Medulla oblongata (tissue), 1 donor: ENCODE measurements around the gene CFAP20DC.
"Not testable (repeated sequence)": the region's sequence is repeated elsewhere in the genome, so short reads cannot be mapped to it uniquely, and the experiment has no call there.

Experiments
- DNase-seq: peaks from one replicate; pipeline ENCODE4 v3.0.0-alpha.2; 2015; ENCODE audit errors: extremely low spot score

Gene CFAP20DC

GRCh38 chr3:58868097-58868779, 181.6 kb downstream of the CFAP20DC start:
- no peak for DNase-seq

GRCh38 chr3:58867621-58868020, 182.2 kb downstream of the CFAP20DC start:
- DNase-seq = no peak

GRCh38 chr3:58866079-58866478, 183.7 kb downstream of the CFAP20DC start:
- DNase-seq = no peak

GRCh38 chr3:58864480-58864879, 185.3 kb downstream of the CFAP20DC start:
- DNase-seq = no peak

- no peak for DNase-seq
Measured at GRCh38 chr3:58863206-58863605, 186.6 kb downstream of the CFAP20DC start.

GRCh38 chr3:58861551-58861950, 188.3 kb downstream of the CFAP20DC start:
- DNase-seq = no peak

GRCh38 chr3:58858126-58858525, 191.7 kb downstream of the CFAP20DC start:
- DNase-seq = no peak

GRCh38 chr3:58857402-58857801, 192.4 kb downstream of the CFAP20DC start:
- DNase-seq = no peak

GRCh38 chr3:58848826-58849225, 201.0 kb downstream of the CFAP20DC start:
- DNase-seq = no peak

GRCh38 chr3:58842050-58842747, 207.6 kb downstream of the CFAP20DC start:
- not testable (repeated sequence) for DNase-seq

- no peak for DNase-seq
Measured at GRCh38 chr3:58840949-58841348, 208.9 kb downstream of the CFAP20DC start.

GRCh38 chr3:58839964-58840363, 209.9 kb downstream of the CFAP20DC start:
- DNase-seq = no peak

GRCh38 chr3:58839187-58839586, 210.6 kb downstream of the CFAP20DC start:
- DNase-seq = no peak

- DNase-seq = no peak
Measured at GRCh38 chr3:58837856-58838255, 212.0 kb downstream of the CFAP20DC start.

GRCh38 chr3:58837141-58837843, 212.5 kb downstream of the CFAP20DC start:
- no peak for DNase-seq

- DNase-seq = no peak
Measured at GRCh38 chr3:58835086-58835485, 214.7 kb downstream of the CFAP20DC start.

GRCh38 chr3:58833491-58833890, 216.3 kb downstream of the CFAP20DC start:
- DNase-seq = no peak

GRCh38 chr3:58829321-58830000, 220.4 kb downstream of the CFAP20DC start:
- no peak for DNase-seq

GRCh38 chr3:58824777-58825176, 225.0 kb downstream of the CFAP20DC start:
- DNase-seq = no peak

GRCh38 chr3:58824285-58824684, 225.5 kb downstream of the CFAP20DC start:
- peak; percentile 48 for DNase-seq

GRCh38 chr3:58806551-58807244, 243.1 kb downstream of the CFAP20DC start:
- DNase-seq = not testable (repeated sequence)

- no peak for DNase-seq
Measured at GRCh38 chr3:58804914-58805313, 244.9 kb downstream of the CFAP20DC start.
